ENCODE results near the gene ADORA1.
A peak's percentile ranks its signal among the peaks of the same experiment; 100 is the strongest.

ADORA1 gene

DNA sequence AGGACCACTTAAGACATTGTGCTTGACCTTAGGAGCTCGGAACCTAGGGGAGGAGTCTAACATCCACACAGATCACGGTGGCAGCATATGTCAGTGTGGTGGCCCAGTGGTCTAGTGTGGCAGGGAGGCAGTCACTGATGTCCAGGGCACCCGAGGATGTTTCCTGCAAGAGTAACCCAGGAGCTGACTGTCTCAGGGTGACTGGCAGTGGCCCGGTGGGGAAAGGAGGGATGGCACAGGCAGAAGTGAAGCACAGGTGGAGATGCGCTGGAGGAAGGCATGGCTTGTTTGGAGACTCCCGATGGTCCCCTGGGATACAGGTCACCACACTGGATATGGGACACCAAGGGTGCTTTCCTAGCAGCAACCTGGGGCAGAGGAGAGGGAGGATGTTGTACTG, 85.6 kb downstream of the ADORA1 start:
- DNase-seq = no peak
- no peaks in the 10 kb centered on the region for H3K36me3 Mint-ChIP-seq (ENCODE audit: low read depth)
- no peaks in the 10 kb centered on the region for H3K4me1 Mint-ChIP-seq
- no peaks in the 10 kb centered on the region for H3K9me3 Mint-ChIP-seq
- H3K4me3 Mint-ChIP-seq = no peak overlapping the region
- no peak overlapping the region for H3K27ac Mint-ChIP-seq
- no peak for ATAC-seq
- H3K27me3 Mint-ChIP-seq = peaks cover 7% of the 10 kb centered on the region

GRCh38 chr1:203214871-203215270, 87.3 kb downstream of the ADORA1 start:
- no peak for ATAC-seq
- no peak overlapping the region for H3K27ac Mint-ChIP-seq

DNA sequence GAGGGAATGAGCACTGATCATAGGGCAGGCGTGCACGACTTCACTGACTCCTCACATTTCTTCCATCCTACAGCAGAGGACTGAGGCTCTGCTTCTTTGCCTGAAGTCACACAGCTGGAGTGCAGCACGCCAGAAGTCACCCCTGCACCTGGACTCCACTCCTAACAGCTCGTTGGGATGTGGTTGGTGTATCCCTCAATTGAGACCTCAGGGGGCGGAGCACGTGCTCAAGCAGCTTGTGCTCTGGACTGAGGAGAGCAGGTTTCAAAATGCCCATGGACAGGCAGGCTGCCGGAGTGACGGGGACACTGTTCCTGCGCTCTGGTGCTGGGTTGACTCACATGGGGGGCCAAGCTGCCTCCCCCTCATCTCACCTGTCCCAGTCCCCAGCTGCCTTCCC, 88.0 kb downstream of the ADORA1 start:
- Mint-ChIP-seq H3K4me1 (no peaks in the 10 kb centered on the region), H3K36me3 (ENCODE audit: low read depth) (no peaks in the 10 kb centered on the region), H3K27me3 (peaks cover 7% of the 10 kb centered on the region), H3K9me3 (no peaks in the 10 kb centered on the region), H3K4me3 (no peak overlapping the region), H3K27ac (no peak overlapping the region)
- no peak for DNase-seq
- no peak for ATAC-seq

More at GRCh38 chr1:203214871-203215270, 87.3 kb downstream of the ADORA1 start:
- Mint-ChIP-seq H3K27me3 (peaks cover 7% of the 10 kb centered on the region), H3K9me3 (no peaks in the 10 kb centered on the region), H3K4me3 (no peak overlapping the region), H3K4me1 (no peaks in the 10 kb centered on the region), H3K36me3 (ENCODE audit: low read depth) (no peaks in the 10 kb centered on the region)
- DNase-seq = no peak

- Mint-ChIP-seq H3K27ac (no peak overlapping the region), H3K36me3 (ENCODE audit: low read depth) (no peaks in the 10 kb centered on the region), H3K9me3 (no peaks in the 10 kb centered on the region), H3K27me3 (peaks cover 7% of the 10 kb centered on the region), H3K4me3 (no peak overlapping the region), H3K4me1 (no peaks in the 10 kb centered on the region)
- ATAC-seq (no peak), DNase-seq (peak; percentile 58)
Measured at GRCh38 chr1:203216274-203217138, 89.0 kb downstream of the ADORA1 start.
